ENCODE data around the gene CES4A. TPM values are rescaled to one million over a fixed set of nuclear protein-coding genes. Genes with fewer than 3 reads are reported as not detected.
"Not testable (repeated sequence)": the region's sequence is repeated elsewhere in the genome, so short reads cannot be mapped to it uniquely, and the experiment has no call there.

Gene CES4A
- polyA plus RNA-seq, 1 of the 3 experiments (the other 2 are of a cell fraction): 7.3 TPM

- H4K20me1 ChIP-seq (ENCODE audit: insufficient read depth); H3K9me2 ChIP-seq; H3K9me3 ChIP-seq; H3K27ac ChIP-seq (ENCODE audit: low read depth in 2 of 2, low read length in 1 of 2); H3K27me3 ChIP-seq (ENCODE audit: insufficient read depth); H2AFZ ChIP-seq (ENCODE audit: low read depth); H3K9ac ChIP-seq; H3F3A ChIP-seq (replicated peaks; ENCODE audit: insufficient read depth); H3K4me2 ChIP-seq; H3K79me2 ChIP-seq (ENCODE audit: insufficient read depth); DNase-seq; H3K4me3 ChIP-seq (ENCODE audit: low read depth in 2 of 2, low read length in 1 of 2); POLR2A ChIA-PET; H3K4me1 ChIP-seq (ENCODE audit: control insufficient read depth in 1 of 2, insufficient read depth in 2 of 2, low read depth in 1 of 2, low read length in 1 of 2): not testable (repeated sequence)
- peaks cover 5 to 37% of the 10 kb centered on the region in 2 experiments for H3K36me3 ChIP-seq (replicated peaks in 1 of 2; ENCODE audit: control insufficient read depth in 1 of 2, insufficient read depth in 2 of 2, low read length in 1 of 2)
- CTCF ChIA-PET: interaction anchor here (1.3 to 3.7 kb wide), 4 partner anchors 8 to 50 kb away, joined by 3 to 22 read pairs (median 18); partner anchors contain the start of gene CES3
- 87% methylated on average over 9 of the region's 9 CpGs for WGBS (ENCODE audit: low lambda C conversion rate)
Observed at GRCh38 chr16:66944971-66945370, 43.4 kb upstream of the CES4A start.

- Histone ChIP-seq H4K20me1 (ENCODE audit: insufficient read depth) (no peaks in the 10 kb centered on the region), H3K9me3 (no peaks in the 10 kb centered on the region), H3K79me2 (ENCODE audit: insufficient read depth) (no peaks in the 10 kb centered on the region), H3K27me3 (ENCODE audit: insufficient read depth) (no peaks in the 10 kb centered on the region), H3K4me1 (ENCODE audit: control insufficient read depth in 1 of 2, insufficient read depth in 2 of 2, low read depth in 1 of 2, low read length in 1 of 2) (peaks cover 0 to 8% of the 10 kb centered on the region in 2 experiments; a peak in 1 of 4 replicates), H2AFZ (ENCODE audit: low read depth) (no peak overlapping the region), H3F3A (replicated peaks; ENCODE audit: insufficient read depth) (peaks cover 13% of the 10 kb centered on the region), H3K27ac (ENCODE audit: low read depth in 2 of 2, low read length in 1 of 2) (no peak overlapping the region), H3K9me2 (no peaks in the 10 kb centered on the region), H3K36me3 (replicated peaks in 1 of 2; ENCODE audit: control insufficient read depth in 1 of 2, insufficient read depth in 2 of 2, low read length in 1 of 2) (peaks cover 5 to 29% of the 10 kb centered on the region in 2 experiments), H3K4me3 (ENCODE audit: low read depth in 2 of 2, low read length in 1 of 2) (no peak overlapping the region), H3K9ac (no peak overlapping the region), H3K4me2 (no peak overlapping the region)
- no peak for DNase-seq
- POLR2A ChIA-PET: interaction anchor here (0.8 kb wide), 1 partner anchor 257 kb away, joined by 3 read pairs; no protein-coding TSS in a partner anchor
- TF ChIP-seq ELF1 (IDR thresholded peaks at IDR 0.05) (no peak), RAD21 (IDR thresholded peaks at IDR 0.05; ENCODE audit: low read length) (no peak), RFX5 (IDR thresholded peaks at IDR 0.05; ENCODE audit: low read length) (no peak), NFIC (IDR thresholded peaks at IDR 0.05; ENCODE audit: borderline replicate concordance) (no peak), USF2 (IDR thresholded peaks at IDR 0.05; ENCODE audit: borderline replicate concordance, low read depth, low read length) (no peak), FOXM1 (IDR thresholded peaks at IDR 0.05; ENCODE audit: low read depth) (no peak), ZBTB33 (IDR thresholded peaks at IDR 0.05; ENCODE audit: borderline replicate concordance, low read depth) (no peak), YY1 (IDR thresholded peaks at IDR 0.05; ENCODE audit: low read depth) (no peak), RCOR1 (IDR thresholded peaks at IDR 0.05; ENCODE audit: low read length) (no peak), IRF3 (IDR thresholded peaks at IDR 0.05; ENCODE audit: low read depth, low read length) (no peak), TCF12 (IDR thresholded peaks at IDR 0.05) (no peak), PBX3 (IDR thresholded peaks at IDR 0.05) (no peak), NRF1 (IDR thresholded peaks at IDR 0.05; ENCODE audit: low read depth, low read length) (no peak), CHD2 (IDR thresholded peaks at IDR 0.05; ENCODE audit: low read length, partially characterized antibody) (no peak), RXRA (IDR thresholded peaks at IDR 0.05; ENCODE audit: borderline replicate concordance, low read depth) (no peak), GABPA (IDR thresholded peaks at IDR 0.05; ENCODE audit: low read depth) (no peak), EZH2phosphoT487 (IDR thresholded peaks at IDR 0.05; ENCODE audit: borderline replicate concordance, low read depth) (no peak), POLR2AphosphoS5 (IDR thresholded peaks at IDR 0.05; ENCODE audit: low read depth, low read length) (no peak), MEF2A (IDR thresholded peaks at IDR 0.05; ENCODE audit: borderline replicate concordance, low read depth) (no peak)
- CTCF ChIA-PET: interaction anchor here (1.3 to 3.6 kb wide), 6 partner anchors 8 to 62 kb away, joined by 3 to 22 read pairs (median 8); partner anchors contain the start of gene CES3
- 75% methylated on average over 4 of the region's 4 CpGs for WGBS (ENCODE audit: low lambda C conversion rate)
Observed at GRCh38 chr16:66945939-66946338, 42.5 kb upstream of the CES4A start.
